ENCODE data around the gene ERBIN.

DNA sequence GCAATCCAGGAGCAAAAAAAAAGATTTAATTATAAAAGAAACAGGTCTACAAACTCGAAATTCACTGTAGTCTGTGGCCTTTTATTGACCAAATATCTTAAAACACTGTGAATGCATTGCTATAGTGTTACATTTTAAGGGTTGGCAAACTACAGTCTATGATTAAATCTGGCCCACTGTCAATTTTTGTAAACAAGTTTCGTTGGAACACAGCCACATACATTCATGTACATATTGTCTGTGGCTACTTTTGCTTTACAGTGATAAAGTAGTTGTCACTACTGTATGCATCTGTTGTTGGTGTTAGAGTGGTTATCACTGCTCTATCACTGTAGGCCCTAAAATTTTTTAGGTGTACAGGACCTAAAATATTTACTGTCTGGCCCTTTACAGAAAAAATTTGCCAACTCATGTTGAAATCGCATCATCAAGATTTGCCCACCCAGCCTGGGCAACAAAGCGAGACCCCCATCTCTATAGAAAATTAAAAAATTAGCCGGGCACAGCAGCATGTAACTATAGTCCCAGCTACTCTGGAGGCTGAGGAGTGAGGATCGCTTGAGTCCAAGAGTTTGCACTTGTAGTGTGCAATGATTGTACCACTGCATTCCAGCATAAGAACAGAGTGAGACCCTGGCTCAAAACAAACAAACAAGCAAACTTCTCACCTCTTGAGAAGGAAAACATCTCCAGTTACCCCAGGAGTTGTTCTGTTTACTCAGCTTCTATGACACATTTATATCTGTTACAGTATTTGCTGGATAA is 89.0 kb downstream of the ERBIN start:
- TF ChIP-seq, protein P1, sequence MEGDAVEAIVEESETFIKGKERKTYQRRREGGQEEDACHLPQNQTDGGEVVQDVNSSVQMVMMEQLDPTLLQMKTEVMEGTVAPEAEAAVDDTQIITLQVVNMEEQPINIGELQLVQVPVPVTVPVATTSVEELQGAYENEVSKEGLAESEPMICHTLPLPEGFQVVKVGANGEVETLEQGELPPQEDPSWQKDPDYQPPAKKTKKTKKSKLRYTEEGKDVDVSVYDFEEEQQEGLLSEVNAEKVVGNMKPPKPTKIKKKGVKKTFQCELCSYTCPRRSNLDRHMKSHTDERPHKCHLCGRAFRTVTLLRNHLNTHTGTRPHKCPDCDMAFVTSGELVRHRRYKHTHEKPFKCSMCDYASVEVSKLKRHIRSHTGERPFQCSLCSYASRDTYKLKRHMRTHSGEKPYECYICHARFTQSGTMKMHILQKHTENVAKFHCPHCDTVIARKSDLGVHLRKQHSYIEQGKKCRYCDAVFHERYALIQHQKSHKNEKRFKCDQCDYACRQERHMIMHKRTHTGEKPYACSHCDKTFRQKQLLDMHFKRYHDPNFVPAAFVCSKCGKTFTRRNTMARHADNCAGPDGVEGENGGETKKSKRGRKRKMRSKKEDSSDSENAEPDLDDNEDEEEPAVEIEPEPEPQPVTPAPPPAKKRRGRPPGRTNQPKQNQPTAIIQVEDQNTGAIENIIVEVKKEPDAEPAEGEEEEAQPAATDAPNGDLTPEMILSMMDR (conservative IDR thresholded peaks at IDR 0.05 in 1 of 2, IDR thresholded peaks at IDR 0.05 in 1 of 2; ENCODE audit: low read depth in 1 of 2, low read length in 2 of 2), result no peak
- no peak for TF ChIP-seq EZH2 (IDR thresholded peaks at IDR 0.05; ENCODE audit: low read length, missing control alignments)

All from fibroblast of lung (primary cell).